Right lobe of liver (tissue), 6 donors: Measurements from ENCODE around the gene EPHX1. TPM values are rescaled to one million over a fixed set of nuclear protein-coding genes. Genes with fewer than 3 reads are reported as not detected.
A peak's percentile ranks its signal among the peaks of the same experiment; 100 is the strongest.
"Not testable (repeated sequence)": the region's sequence is repeated elsewhere in the genome, so short reads cannot be mapped to it uniquely, and the experiment has no call there.

ENCODE experiments used
- ATAC-seq, 4 donors: fragments of 200-7000 bp; cut with Tn5 transposase; one replicate each; pipeline ENCODE4 v1.9.1; 2020; ENCODE audit warnings: mild to moderate bottlenecking in 4 of 4, moderate library complexity in 4 of 4
- DNase-seq, 3 donors: peaks; one replicate each; pipeline ENCODE4 v3.0.0-alpha.2; 2020
- H3K27ac ChIP-seq, 3 donors: fragments of 200-600 bp; one replicate each; pipeline ENCODE4 v1.8.0; 2022
- H3K27me3 ChIP-seq, 2 donors: fragments of 200-600 bp; one replicate each; pipeline ENCODE4 v1.8.0; 2022
- H3K36me3 ChIP-seq, 4 donors: fragments of 200-600 bp; sonication (generic) in 1 of 4; one replicate each; pipeline versions ENCODE4 v1.5.1 to v1.8.0; 2017 to 2022; ENCODE audit warnings: control low read depth in 1 of 4
- H3K4me1 ChIP-seq, 4 donors: fragments of 200-600 bp; sonication (generic) in 1 of 4; one replicate each; pipeline versions ENCODE4 v1.5.1 to v1.8.0; 2017 to 2022; ENCODE audit warnings: control low read depth in 1 of 4
- H3K4me3 ChIP-seq, 3 donors: fragments of 200-600 bp; one replicate each; pipeline ENCODE4 v1.8.0; 2022
- H3K9me3 ChIP-seq, 4 donors: fragments of 200-600 bp; sonication (generic) in 1 of 4; one replicate each; pipeline versions ENCODE4 v1.5.1 to v1.8.0; 2017 to 2022; ENCODE audit warnings: control low read depth in 1 of 4
- POLR2A ChIP-seq: fragments of 450-650 bp; IDR thresholded peaks from one replicate; pipeline ENCODE4 v1.6.1; 2017; ENCODE audit warnings: antibody characterized with exemption, mild to moderate bottlenecking
- WGBS: methylation state at CpG from one replicate; pipeline ENCODE4 v1.1.6; 2018; ENCODE audit warnings: low coverage, low lambda C conversion rate; ENCODE audit not compliant: insufficient coverage; ENCODE audit errors: missing lambda C conversion rate; 5-methylcytosine and 5-hydroxymethylcytosine counted together
- intact Hi-C, 2 donors: fragments of 100-400 bp; cut with DNase I; formaldehyde crosslinking; loops; one replicate each; pipeline versions ENCODE4 v1.11.2 to v1.14.1; 2022
- total RNA-seq, 6 experiments: library from RNA; depleted of rRNA in 2 of 6; stranded (reverse); fragments of >200 nt in 2 of 6; fragmentation: NEBNext Ultra II Directional in 3 of 6; extraction: Animal tissue kit (Norgen Biotek cat#: 25700) in 3 of 6; gene quantifications; one replicate each; pipeline versions ENCODE4 v1.1.0 to v1.2.4, GENCODE V29; 2016 to 2023
- TF ChIP-seq, protein P1 (sequence below), 4 donors: fragments of 200-600 bp in 3 of 4; fragments of 450-650 bp in 1 of 4; IDR thresholded peaks; one replicate each; pipeline versions ENCODE4 v1.5.1 to v1.8.0; 2016 to 2022; ENCODE audit warnings: antibody characterized with exemption in 4 of 4, mild to moderate bottlenecking in 2 of 4
- donor health status: DM: no; HTN: yes; CAD: no.
- donor health status: DM: no; HTN: no; CAD: no.
- donor health status: DM: no; HTN: no; CAD: no.
- donor health status: DM: no; HTN: yes; CAD: no.
- donor health status: DM: no; HTN: yes; CAD: no.

Gene EPHX1
- total RNA-seq, 6 experiments from 2014 or later, result 331 to 4,402 (median 1,032) TPM

DNA sequence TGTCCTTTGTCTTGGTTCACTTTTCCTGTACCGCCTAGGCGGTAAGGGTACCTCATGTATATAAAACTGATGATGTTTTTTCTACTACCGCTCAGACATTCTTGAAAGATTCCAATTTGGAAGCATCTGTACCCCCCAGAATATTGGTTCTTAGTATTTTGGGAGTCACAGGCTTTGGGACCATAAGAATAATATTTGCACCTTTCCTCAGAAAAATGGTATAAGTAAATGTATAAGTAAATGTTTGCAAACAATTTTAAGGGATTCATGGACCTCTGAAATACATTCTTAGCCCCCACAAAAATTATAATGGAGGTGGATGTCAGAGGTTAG lies 31.6 kb upstream of the EPHX1 start:
- H3K4me1 ChIP-seq, result peaks cover 0 to 34% (median 8%) of the 10 kb centered on the region in 4 donors
- H3K27ac ChIP-seq, result peak overlapping the region; percentile 73 to 96 (median 75)
- ATAC-seq, result no peak
- no peak for DNase-seq
- WGBS, result 0% methylated on average over 3 of the region's 3 CpGs
- no peaks in the 10 kb centered on the region for H3K9me3 ChIP-seq
- intact Hi-C loops, result loop anchor here in 1 of 2 donors (10.0 kb wide), 2 partner anchors 66 to 214 kb away; no protein-coding TSS in a partner anchor
- no peaks in the 10 kb centered on the region for H3K27me3 ChIP-seq
- H3K4me3 ChIP-seq, result peak overlapping the region; percentile 66 to 80 (median 69)
- TF ChIP-seq, protein P1, sequence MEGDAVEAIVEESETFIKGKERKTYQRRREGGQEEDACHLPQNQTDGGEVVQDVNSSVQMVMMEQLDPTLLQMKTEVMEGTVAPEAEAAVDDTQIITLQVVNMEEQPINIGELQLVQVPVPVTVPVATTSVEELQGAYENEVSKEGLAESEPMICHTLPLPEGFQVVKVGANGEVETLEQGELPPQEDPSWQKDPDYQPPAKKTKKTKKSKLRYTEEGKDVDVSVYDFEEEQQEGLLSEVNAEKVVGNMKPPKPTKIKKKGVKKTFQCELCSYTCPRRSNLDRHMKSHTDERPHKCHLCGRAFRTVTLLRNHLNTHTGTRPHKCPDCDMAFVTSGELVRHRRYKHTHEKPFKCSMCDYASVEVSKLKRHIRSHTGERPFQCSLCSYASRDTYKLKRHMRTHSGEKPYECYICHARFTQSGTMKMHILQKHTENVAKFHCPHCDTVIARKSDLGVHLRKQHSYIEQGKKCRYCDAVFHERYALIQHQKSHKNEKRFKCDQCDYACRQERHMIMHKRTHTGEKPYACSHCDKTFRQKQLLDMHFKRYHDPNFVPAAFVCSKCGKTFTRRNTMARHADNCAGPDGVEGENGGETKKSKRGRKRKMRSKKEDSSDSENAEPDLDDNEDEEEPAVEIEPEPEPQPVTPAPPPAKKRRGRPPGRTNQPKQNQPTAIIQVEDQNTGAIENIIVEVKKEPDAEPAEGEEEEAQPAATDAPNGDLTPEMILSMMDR (IDR thresholded peaks at IDR 0.05), result no peak
- TF ChIP-seq POLR2A, result no peak
- H3K36me3 ChIP-seq, result peaks cover 0 to 7% (median 0%) of the 10 kb centered on the region in 4 donors

DNA sequence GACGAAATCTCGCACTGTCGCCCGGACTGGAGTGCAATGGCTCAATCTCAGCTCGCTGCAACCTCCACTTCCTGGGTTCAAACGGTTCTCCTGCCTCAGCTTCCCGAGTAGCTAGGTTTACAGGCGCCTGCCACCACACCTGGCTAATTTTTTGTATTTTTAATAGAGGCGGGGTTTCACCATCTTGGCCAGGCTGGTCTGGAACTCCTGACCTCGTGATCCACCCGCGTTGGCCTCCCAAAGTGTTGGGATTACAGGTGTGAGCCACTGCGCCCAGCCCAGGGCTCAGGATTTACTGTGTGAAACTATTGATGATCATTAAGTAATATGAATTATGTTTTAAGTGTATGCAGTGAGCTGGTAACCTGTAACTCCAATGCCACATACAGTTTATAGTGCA lies 30.8 kb upstream of the EPHX1 start:
- H3K4me1 ChIP-seq, result peaks cover 0 to 34% (median 10%) of the 10 kb centered on the region in 4 donors
- H3K36me3 ChIP-seq, result peaks cover 0 to 14% (median 0%) of the 10 kb centered on the region in 4 donors
- not testable (repeated sequence) for H3K27me3 ChIP-seq, H3K27ac ChIP-seq, DNase-seq, ATAC-seq, H3K9me3 ChIP-seq
- WGBS, result 59% methylated on average over 13 of the region's 13 CpGs
- peak overlapping the region in 2 of 3 donors; percentile 69 to 80 for H3K4me3 ChIP-seq
- intact Hi-C loops, result loop anchor here in 1 of 2 donors (10.0 kb wide), 2 partner anchors 66 to 214 kb away; no protein-coding TSS in a partner anchor

DNA sequence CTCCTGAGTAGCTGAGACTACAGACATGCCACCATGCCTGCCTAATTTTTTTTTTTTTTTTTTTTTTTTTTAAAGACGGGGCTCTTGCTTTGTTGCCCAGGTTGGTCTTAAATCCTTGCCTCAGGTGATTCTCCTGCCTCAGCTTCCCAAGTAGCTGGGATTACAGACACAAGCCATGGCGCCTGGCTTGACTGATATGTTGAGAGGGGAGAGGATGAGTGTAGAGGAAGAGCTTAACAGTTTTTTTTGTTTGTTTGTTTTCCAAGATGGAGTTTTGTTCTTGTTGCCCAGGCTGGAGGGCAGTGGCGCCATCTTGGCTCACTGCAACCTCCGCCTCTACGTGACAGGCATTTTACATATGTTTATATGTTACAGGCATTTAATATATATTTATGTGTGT lies 29.8 kb upstream of the EPHX1 start:
- Histone ChIP-seq H3K27ac (no peak overlapping the region), H3K9me3 (no peaks in the 10 kb centered on the region), H3K4me1 (peaks cover 0 to 34% (median 10%) of the 10 kb centered on the region in 4 donors), H3K36me3 (peaks cover 0 to 19% (median 3%) of the 10 kb centered on the region in 4 donors), H3K4me3 (no peak overlapping the region), H3K27me3 (no peaks in the 10 kb centered on the region)
- intact Hi-C loops, result no loop called here
- ATAC-seq, result no peak
- TF ChIP-seq, protein P1 (IDR thresholded peaks at IDR 0.05), result no peak
- no peak for TF ChIP-seq POLR2A
- 92% methylated on average over 4 of the region's 5 CpGs for WGBS
- no peak for DNase-seq

DNA sequence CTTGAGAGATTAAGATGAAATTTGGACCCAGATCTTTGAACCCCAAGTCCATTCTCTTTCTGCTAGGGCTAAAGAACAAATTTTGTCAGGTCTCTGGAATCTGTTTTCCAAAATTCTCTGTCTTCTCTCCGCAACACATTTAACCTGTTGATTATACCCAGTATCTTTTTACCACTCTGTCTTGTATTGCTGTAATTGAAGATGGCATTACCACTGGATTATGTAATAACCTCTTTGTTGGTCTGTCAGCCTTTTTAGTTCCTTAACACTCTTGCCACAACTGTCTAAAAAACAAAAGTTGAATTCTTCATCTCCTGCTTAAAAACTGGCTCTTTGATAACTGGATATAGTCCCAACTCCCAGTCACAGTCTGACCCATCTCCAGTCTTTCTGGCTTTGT lies 29.3 kb upstream of the EPHX1 start:
- no peak overlapping the region for H3K27ac ChIP-seq
- DNase-seq, result no peak
- no peaks in the 10 kb centered on the region for H3K27me3 ChIP-seq
- H3K36me3 ChIP-seq, result peaks cover 0 to 20% (median 5%) of the 10 kb centered on the region in 4 donors
- H3K9me3 ChIP-seq, result no peaks in the 10 kb centered on the region
- TF ChIP-seq, protein P1 (IDR thresholded peaks at IDR 0.05), result no peak
- TF ChIP-seq POLR2A, result no peak
- H3K4me3 ChIP-seq, result no peak overlapping the region
- ATAC-seq, result no peak
- intact Hi-C loops, result no loop called here
- peaks cover 0 to 34% (median 10%) of the 10 kb centered on the region in 4 donors for H3K4me1 ChIP-seq
- WGBS, result 100% methylated on average over 1 of the region's 1 CpG

DNA sequence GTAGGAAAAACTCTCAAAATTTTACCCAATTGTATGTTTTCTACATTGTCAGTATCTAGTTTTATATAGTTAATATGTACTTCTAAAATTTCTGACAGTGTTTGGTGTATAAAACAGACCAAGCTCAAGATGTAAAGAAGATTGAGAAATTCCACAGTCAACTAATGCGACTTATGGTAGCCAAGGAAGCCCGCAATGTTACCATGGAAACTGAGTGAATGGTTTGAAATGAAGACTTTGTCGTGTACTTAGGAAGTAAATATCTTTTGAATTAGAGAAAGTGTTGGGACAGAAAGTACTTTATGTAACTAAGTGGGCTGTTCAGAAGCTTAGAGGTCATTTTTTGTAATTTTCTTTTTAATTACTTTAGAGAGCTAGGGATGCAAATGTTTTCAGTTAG lies 20.8 kb upstream of the EPHX1 start:
- H3K4me3 ChIP-seq, H3K4me1 ChIP-seq, H3K27ac ChIP-seq, ATAC-seq, DNase-seq, intact Hi-C loops, H3K9me3 ChIP-seq, H3K27me3 ChIP-seq: not testable (repeated sequence)
- 90% methylated on average over 3 of the region's 3 CpGs for WGBS
- peaks cover 0 to 58% (median 31%) of the 10 kb centered on the region in 4 donors for H3K36me3 ChIP-seq
